ENCODE results near the gene COL5A3. TPM values are rescaled to one million over a fixed set of nuclear protein-coding genes. Genes with fewer than 3 reads are reported as not detected.
"Not testable (repeated sequence)": the region's sequence is repeated elsewhere in the genome, so short reads cannot be mapped to it uniquely, and the experiment has no call there.

The COL5A3 gene
- total RNA-seq, 1 donor from 2014 or later = 43.3 TPM

DNA sequence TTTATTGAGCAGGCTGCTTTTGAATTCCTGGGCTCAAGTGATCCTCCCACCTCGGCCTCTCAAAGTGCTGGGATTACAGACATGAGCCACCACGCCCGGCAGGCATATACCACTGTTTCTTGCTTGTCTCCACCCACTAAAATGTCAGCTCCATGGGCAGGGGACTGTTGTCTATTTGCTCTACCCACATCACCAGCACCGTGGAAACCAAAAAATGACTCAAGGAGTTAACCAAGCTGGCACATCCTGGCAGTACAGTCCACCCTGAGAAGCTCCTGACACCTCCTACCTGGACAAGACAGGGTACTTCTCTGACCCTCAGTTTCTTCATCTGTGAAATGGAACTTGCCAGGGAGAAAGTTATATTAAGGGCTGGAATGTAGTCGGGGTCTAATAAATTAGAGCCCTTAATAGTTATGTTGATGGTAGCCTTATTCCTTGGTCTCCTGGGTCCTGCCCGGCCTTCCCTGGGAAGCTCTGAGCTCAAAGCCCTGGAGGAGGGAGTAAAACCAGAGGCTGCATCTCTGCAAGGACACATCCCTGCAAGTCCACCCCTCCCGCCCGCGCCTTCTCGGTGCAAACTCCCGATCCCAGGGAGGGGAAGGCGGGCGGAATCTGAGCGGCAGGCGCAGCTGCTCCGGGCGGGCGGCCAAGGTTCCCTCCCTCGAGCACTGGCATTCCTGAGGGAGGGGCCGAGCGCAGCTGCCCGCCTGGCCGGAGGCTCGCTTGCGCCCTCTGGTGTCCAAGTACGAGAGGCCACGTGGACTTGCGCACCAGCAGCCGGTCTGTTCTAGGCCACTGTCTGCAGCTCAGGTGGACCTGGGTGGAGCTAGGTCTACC, 17.1 kb upstream of the COL5A3 start:
- peaks cover 4 to 5% (median 4%) of the 10 kb centered on the region in 3 donors for H3K4me1 ChIP-seq (ENCODE audit: control insufficient read depth in 3 of 3, insufficient read depth in 3 of 3, low read length in 3 of 3)
- no peaks in the 10 kb centered on the region for H3K36me3 ChIP-seq (ENCODE audit: control insufficient read depth in 3 of 3, insufficient read depth in 3 of 3, low read length in 3 of 3)
- H3K4me3 ChIP-seq (ENCODE audit: low read length in 3 of 3) = no peak overlapping the region
- no peak overlapping the region for H3K27ac ChIP-seq (ENCODE audit: low read depth, low read length)
- H3K27me3 ChIP-seq (ENCODE audit: control insufficient read depth in 3 of 3, insufficient read depth in 3 of 3, low read length in 3 of 3) = peaks cover 4 to 15% (median 8%) of the 10 kb centered on the region in 3 donors
- no peak overlapping the region for H3K9ac ChIP-seq (ENCODE audit: low read depth in 1 of 3, low read length in 3 of 3)
- H3K9me3 ChIP-seq (ENCODE audit: control insufficient read depth in 3 of 3, low read length in 3 of 3) = no peaks in the 10 kb centered on the region

DNA sequence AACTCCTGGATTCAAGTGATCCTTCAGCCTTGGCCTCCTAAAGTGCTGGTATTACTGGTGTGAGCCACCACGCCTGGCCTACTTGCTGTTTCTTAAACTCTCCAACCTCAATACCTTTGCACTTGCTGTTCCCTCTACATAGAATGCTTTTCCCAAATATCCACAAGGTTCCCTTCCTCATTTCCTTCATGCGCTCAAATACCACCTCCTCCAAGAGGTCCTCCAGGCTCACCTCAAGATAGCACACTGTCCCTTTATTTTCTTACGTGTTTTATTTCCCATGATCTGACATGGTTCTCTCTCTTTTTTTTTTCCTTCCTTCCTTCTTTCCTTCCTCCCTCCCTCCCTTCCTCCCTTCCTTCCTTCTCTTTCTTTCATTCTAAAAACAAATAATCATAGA, 16.4 kb upstream of the COL5A3 start:
- Histone ChIP-seq H3K27me3 (ENCODE audit: control insufficient read depth in 3 of 3, insufficient read depth in 3 of 3, low read length in 3 of 3) (peaks cover 0 to 10% (median 4%) of the 10 kb centered on the region in 3 donors), H3K9me3 (ENCODE audit: control insufficient read depth in 3 of 3, low read length in 3 of 3) (no peaks in the 10 kb centered on the region), H3K27ac (ENCODE audit: low read depth, low read length) (no peak overlapping the region), H3K4me1 (ENCODE audit: control insufficient read depth in 3 of 3, insufficient read depth in 3 of 3, low read length in 3 of 3) (peaks cover 4 to 5% (median 4%) of the 10 kb centered on the region in 3 donors), H3K9ac (ENCODE audit: low read depth in 1 of 3, low read length in 3 of 3) (no peak overlapping the region), H3K36me3 (ENCODE audit: control insufficient read depth in 3 of 3, insufficient read depth in 3 of 3, low read length in 3 of 3) (no peaks in the 10 kb centered on the region), H3K4me3 (ENCODE audit: low read length in 3 of 3) (no peak overlapping the region)

GRCh38 chr19:10023096-10023495, 12.8 kb upstream of the COL5A3 start:
- not testable (repeated sequence) for H3K4me1 ChIP-seq (ENCODE audit: control insufficient read depth in 3 of 3, insufficient read depth in 3 of 3, low read length in 3 of 3); H3K27me3 ChIP-seq (ENCODE audit: control insufficient read depth in 3 of 3, insufficient read depth in 3 of 3, low read length in 3 of 3); H3K4me3 ChIP-seq (ENCODE audit: low read length in 3 of 3); H3K9me3 ChIP-seq (ENCODE audit: control insufficient read depth in 3 of 3, low read length in 3 of 3); H3K36me3 ChIP-seq (ENCODE audit: control insufficient read depth in 3 of 3, insufficient read depth in 3 of 3, low read length in 3 of 3); H3K27ac ChIP-seq (ENCODE audit: low read depth, low read length); H3K9ac ChIP-seq (ENCODE audit: low read depth in 1 of 3, low read length in 3 of 3)

DNA sequence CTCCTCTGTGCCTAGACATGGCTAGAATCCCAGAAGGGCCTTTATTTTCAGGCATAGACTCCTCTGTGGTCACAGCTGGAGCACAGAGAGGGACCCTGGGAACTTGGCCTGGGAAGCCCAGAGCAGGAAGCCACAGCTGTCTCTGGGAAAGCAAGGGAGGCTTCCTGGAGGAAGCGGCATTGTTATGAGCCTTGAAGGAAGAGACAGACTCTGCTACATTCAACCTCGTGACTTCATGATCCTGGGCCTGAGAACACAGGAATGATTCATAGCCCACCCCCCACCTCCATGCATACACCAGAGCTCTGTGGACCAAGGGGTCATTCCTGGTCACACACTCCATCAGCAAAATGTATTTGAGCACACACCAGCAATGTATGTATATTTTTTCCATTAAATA, 11.6 kb upstream of the COL5A3 start:
- H3K4me3 ChIP-seq (ENCODE audit: low read length in 3 of 3) = no peak overlapping the region
- H3K9me3 ChIP-seq (ENCODE audit: control insufficient read depth in 3 of 3, low read length in 3 of 3) = no peaks in the 10 kb centered on the region
- H3K36me3 ChIP-seq (ENCODE audit: control insufficient read depth in 3 of 3, insufficient read depth in 3 of 3, low read length in 3 of 3) = no peaks in the 10 kb centered on the region
- no peak overlapping the region for H3K27ac ChIP-seq (ENCODE audit: low read depth, low read length)
- no peaks in the 10 kb centered on the region for H3K4me1 ChIP-seq (ENCODE audit: control insufficient read depth in 3 of 3, insufficient read depth in 3 of 3, low read length in 3 of 3)
- H3K9ac ChIP-seq (ENCODE audit: low read depth in 1 of 3, low read length in 3 of 3) = no peak overlapping the region
- no peaks in the 10 kb centered on the region for H3K27me3 ChIP-seq (ENCODE audit: control insufficient read depth in 3 of 3, insufficient read depth in 3 of 3, low read length in 3 of 3)

DNA sequence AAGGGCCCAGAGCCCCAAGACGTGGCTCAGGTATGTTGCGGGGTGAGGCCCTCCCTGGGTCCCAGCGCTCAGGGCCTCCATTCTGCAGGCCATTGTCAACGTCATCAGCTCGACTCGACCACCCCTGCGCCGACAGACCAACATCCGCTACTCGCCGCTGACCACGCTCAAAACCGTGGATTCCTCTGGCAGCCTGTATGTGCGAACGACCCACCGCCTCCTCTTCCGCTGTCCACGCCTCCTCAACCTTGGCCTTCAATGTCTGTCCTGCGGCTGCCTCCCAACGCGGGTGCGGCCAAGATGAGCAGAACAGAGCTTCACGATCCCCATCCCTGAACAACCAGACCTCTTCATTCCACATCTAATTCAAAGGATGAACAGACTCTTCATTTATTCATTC, 11.1 kb upstream of the COL5A3 start:
- no peaks in the 10 kb centered on the region for H3K36me3 ChIP-seq (ENCODE audit: control insufficient read depth in 3 of 3, insufficient read depth in 3 of 3, low read length in 3 of 3)
- H3K27me3 ChIP-seq (ENCODE audit: control insufficient read depth in 3 of 3, insufficient read depth in 3 of 3, low read length in 3 of 3) = no peaks in the 10 kb centered on the region
- H3K4me3 ChIP-seq (ENCODE audit: low read length in 3 of 3) = no peak overlapping the region
- H3K9me3 ChIP-seq (ENCODE audit: control insufficient read depth in 3 of 3, low read length in 3 of 3) = no peaks in the 10 kb centered on the region
- H3K27ac ChIP-seq (ENCODE audit: low read depth, low read length) = no peak overlapping the region
- H3K9ac ChIP-seq (ENCODE audit: low read depth in 1 of 3, low read length in 3 of 3) = no peak overlapping the region
- H3K4me1 ChIP-seq (ENCODE audit: control insufficient read depth in 3 of 3, insufficient read depth in 3 of 3, low read length in 3 of 3) = no peaks in the 10 kb centered on the region

DNA sequence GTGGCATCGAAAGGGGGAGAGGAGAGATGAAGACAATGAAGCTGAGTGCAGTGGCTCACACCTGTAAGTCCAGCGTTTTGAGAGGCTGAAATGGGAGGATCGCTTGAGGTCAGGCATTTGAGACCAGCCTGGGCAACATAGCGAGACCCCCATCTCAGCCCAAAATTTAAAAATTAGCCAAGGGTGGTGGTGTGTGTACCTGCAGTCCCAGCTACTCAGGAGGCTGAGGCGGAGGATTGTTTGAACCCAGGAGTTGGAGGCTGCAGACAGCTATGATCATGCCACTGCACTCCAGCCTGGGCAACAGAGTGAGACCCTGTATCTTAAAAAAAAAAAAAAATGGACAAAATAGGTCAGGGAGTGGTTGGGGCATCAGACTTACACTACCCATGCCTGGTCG, 10.5 kb upstream of the COL5A3 start:
- Histone ChIP-seq H3K36me3 (ENCODE audit: control insufficient read depth in 3 of 3, insufficient read depth in 3 of 3, low read length in 3 of 3) (no peaks in the 10 kb centered on the region), H3K9me3 (ENCODE audit: control insufficient read depth in 3 of 3, low read length in 3 of 3) (no peaks in the 10 kb centered on the region), H3K9ac (ENCODE audit: low read depth in 1 of 3, low read length in 3 of 3) (no peak overlapping the region), H3K27me3 (ENCODE audit: control insufficient read depth in 3 of 3, insufficient read depth in 3 of 3, low read length in 3 of 3) (no peaks in the 10 kb centered on the region), H3K4me3 (ENCODE audit: low read length in 3 of 3) (no peak overlapping the region), H3K27ac (ENCODE audit: low read depth, low read length) (no peak overlapping the region), H3K4me1 (ENCODE audit: control insufficient read depth in 3 of 3, insufficient read depth in 3 of 3, low read length in 3 of 3) (no peaks in the 10 kb centered on the region)

DNA sequence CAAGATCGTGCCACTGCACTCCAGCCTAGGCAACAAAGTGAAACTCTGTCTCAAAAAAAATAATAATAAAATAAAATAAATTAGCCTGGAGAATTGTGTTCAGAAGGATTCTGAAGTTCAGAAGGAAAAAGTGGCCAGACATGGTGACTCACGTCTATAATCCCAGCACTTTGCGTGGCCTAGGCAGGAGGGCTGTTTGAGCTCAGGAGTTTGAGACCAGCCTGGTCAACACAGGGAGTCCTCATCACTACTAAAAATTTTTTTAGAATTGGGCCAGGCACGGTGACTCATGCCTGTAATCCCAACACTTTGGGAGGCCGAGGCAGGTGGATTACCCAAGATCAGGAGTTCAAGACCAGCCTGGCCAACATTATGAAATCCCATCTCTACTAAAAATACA, 8.9 kb upstream of the COL5A3 start:
- Histone ChIP-seq H3K27me3 (ENCODE audit: control insufficient read depth in 3 of 3, insufficient read depth in 3 of 3, low read length in 3 of 3) (peaks cover 0 to under 1% (median 0%) of the 10 kb centered on the region in 3 donors), H3K27ac (ENCODE audit: low read depth, low read length) (no peak overlapping the region), H3K4me3 (ENCODE audit: low read length in 3 of 3) (no peak overlapping the region), H3K9ac (ENCODE audit: low read depth in 1 of 3, low read length in 3 of 3) (no peak overlapping the region), H3K9me3 (ENCODE audit: control insufficient read depth in 3 of 3, low read length in 3 of 3) (no peaks in the 10 kb centered on the region), H3K36me3 (ENCODE audit: control insufficient read depth in 3 of 3, insufficient read depth in 3 of 3, low read length in 3 of 3) (no peaks in the 10 kb centered on the region), H3K4me1 (ENCODE audit: control insufficient read depth in 3 of 3, insufficient read depth in 3 of 3, low read length in 3 of 3) (no peaks in the 10 kb centered on the region)

- Histone ChIP-seq H3K4me3 (ENCODE audit: low read length in 3 of 3) (no peak overlapping the region), H3K9me3 (ENCODE audit: control insufficient read depth in 3 of 3, low read length in 3 of 3) (no peaks in the 10 kb centered on the region), H3K36me3 (ENCODE audit: control insufficient read depth in 3 of 3, insufficient read depth in 3 of 3, low read length in 3 of 3) (no peaks in the 10 kb centered on the region), H3K9ac (ENCODE audit: low read depth in 1 of 3, low read length in 3 of 3) (no peak overlapping the region), H3K4me1 (ENCODE audit: control insufficient read depth in 3 of 3, insufficient read depth in 3 of 3, low read length in 3 of 3) (no peaks in the 10 kb centered on the region), H3K27ac (ENCODE audit: low read depth, low read length) (no peak overlapping the region), H3K27me3 (ENCODE audit: control insufficient read depth in 3 of 3, insufficient read depth in 3 of 3, low read length in 3 of 3) (peaks cover 0 to 4% (median 3%) of the 10 kb centered on the region in 3 donors)
Observed at GRCh38 chr19:10018786-10019185, 8.5 kb upstream of the COL5A3 start.

GRCh38 chr19:10018263-10018662, 8.0 kb upstream of the COL5A3 start:
- no peak overlapping the region for H3K27ac ChIP-seq (ENCODE audit: low read depth, low read length)
- H3K27me3 ChIP-seq (ENCODE audit: control insufficient read depth in 3 of 3, insufficient read depth in 3 of 3, low read length in 3 of 3) = peaks cover 0 to 9% (median 3%) of the 10 kb centered on the region in 3 donors
- H3K4me3 ChIP-seq (ENCODE audit: low read length in 3 of 3) = no peak overlapping the region
- H3K36me3 ChIP-seq (ENCODE audit: control insufficient read depth in 3 of 3, insufficient read depth in 3 of 3, low read length in 3 of 3) = no peaks in the 10 kb centered on the region
- no peaks in the 10 kb centered on the region for H3K9me3 ChIP-seq (ENCODE audit: control insufficient read depth in 3 of 3, low read length in 3 of 3)
- no peak overlapping the region for H3K9ac ChIP-seq (ENCODE audit: low read depth in 1 of 3, low read length in 3 of 3)
- H3K4me1 ChIP-seq (ENCODE audit: control insufficient read depth in 3 of 3, insufficient read depth in 3 of 3, low read length in 3 of 3) = no peaks in the 10 kb centered on the region

DNA sequence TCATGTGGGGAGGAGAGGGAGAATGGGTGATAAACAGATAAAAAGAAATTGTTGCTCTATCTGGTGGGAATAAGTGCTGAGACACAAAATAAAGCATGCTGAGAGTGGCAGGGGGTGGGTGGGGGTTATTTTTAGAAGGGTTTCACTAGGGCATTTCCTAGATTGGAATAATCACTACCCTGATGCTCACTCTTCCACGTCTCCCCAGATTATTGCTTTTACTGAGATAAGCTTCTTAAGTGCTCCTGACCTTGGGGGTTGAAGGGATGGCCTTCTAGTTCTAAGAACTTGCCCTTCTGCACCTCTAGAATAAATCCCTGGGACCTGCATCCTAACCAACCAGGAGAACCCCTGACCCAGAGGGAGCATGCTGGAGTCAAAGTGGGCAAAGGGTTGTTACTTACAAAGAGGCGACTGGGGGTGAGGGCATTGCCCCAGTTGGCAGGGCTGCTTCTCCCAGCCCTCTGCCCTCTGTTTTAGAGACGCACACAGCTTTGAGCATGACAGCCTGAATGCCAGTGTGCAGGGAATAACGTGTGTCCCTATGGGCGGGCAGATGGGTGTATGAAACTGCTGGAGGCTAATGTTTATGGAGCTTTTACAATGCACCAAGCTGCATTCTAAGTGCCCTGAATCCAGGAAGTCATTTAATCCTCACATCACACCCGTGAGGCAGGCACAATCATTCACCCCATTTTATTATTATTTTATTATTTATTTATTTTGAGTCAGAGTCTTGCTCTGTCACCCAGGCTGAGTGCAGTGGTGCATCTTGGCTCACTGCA, 3.7 kb upstream of the COL5A3 start:
- Histone ChIP-seq H3K27me3 (ENCODE audit: control insufficient read depth in 3 of 3, insufficient read depth in 3 of 3, low read length in 3 of 3) (peaks cover 15 to 35% (median 19%) of the 10 kb centered on the region in 3 donors), H3K27ac (ENCODE audit: low read depth, low read length) (no peak overlapping the region)

More for the DNA sequence above, 3.7 kb upstream of the COL5A3 start:
- Histone ChIP-seq H3K4me1 (ENCODE audit: control insufficient read depth in 3 of 3, insufficient read depth in 3 of 3, low read length in 3 of 3) (peaks cover under 1 to 3% (median 2%) of the 10 kb centered on the region in 3 donors), H3K9me3 (ENCODE audit: control insufficient read depth in 3 of 3, low read length in 3 of 3) (no peaks in the 10 kb centered on the region), H3K36me3 (ENCODE audit: control insufficient read depth in 3 of 3, insufficient read depth in 3 of 3, low read length in 3 of 3) (no peaks in the 10 kb centered on the region), H3K9ac (ENCODE audit: low read depth in 1 of 3, low read length in 3 of 3) (no peak overlapping the region), H3K4me3 (ENCODE audit: low read length in 3 of 3) (no peak overlapping the region)

Data from skeletal muscle tissue (tissue), 4 donors.